ENCODE results near the gene MYO5A. TPM values are rescaled to one million over a fixed set of nuclear protein-coding genes. Genes with fewer than 3 reads are reported as not detected.

MYO5A gene
- polyA plus RNA-seq, 1 of the 3 experiments (the other 2 are of a cell fraction), result 11.0 TPM

DNA sequence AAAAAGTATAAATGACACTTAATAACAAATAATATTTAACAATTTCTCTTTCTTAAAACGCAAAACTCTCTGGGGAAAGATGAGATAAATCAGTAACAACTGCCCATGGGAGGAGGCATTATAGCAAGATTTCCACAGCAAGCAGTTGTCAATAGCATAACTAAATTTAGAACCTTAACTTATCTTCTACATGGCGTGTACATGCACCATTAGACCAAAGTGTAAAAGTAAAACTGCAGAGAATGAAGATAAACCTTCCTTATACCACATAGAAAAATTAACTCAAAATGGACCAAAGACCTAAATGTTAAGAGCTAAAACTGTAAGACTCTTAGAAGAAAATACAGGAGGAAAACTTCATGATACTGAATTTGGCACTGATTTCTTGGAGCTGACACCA is 39.9 kb downstream of the MYO5A start:
- Histone ChIP-seq H3K4me2 (no peak overlapping the region), H3K4me3 (ENCODE audit: low read depth in 2 of 2, low read length in 1 of 2) (no peak overlapping the region), H2AFZ (ENCODE audit: low read depth) (no peak overlapping the region), H3K27ac (ENCODE audit: low read depth in 2 of 2, low read length in 1 of 2) (no peak overlapping the region), H4K20me1 (ENCODE audit: insufficient read depth) (no peaks in the 10 kb centered on the region), H3K9me3 (no peaks in the 10 kb centered on the region), H3F3A (replicated peaks; ENCODE audit: insufficient read depth) (peaks cover 4% of the 10 kb centered on the region), H3K4me1 (ENCODE audit: control insufficient read depth in 1 of 2, insufficient read depth in 2 of 2, low read depth in 1 of 2, low read length in 1 of 2) (peaks cover 3 to 9% of the 10 kb centered on the region in 2 experiments; a peak in 3 of 4 replicates), H3K79me2 (ENCODE audit: insufficient read depth) (peaks cover 65% of the 10 kb centered on the region), H3K36me3 (replicated peaks in 1 of 2; ENCODE audit: control insufficient read depth in 1 of 2, insufficient read depth in 2 of 2, low read length in 1 of 2) (no peaks in the 10 kb centered on the region), H3K27me3 (ENCODE audit: insufficient read depth) (no peaks in the 10 kb centered on the region), H3K9me2 (no peaks in the 10 kb centered on the region), H3K9ac (no peak overlapping the region)
- TF ChIP-seq, protein P1, sequence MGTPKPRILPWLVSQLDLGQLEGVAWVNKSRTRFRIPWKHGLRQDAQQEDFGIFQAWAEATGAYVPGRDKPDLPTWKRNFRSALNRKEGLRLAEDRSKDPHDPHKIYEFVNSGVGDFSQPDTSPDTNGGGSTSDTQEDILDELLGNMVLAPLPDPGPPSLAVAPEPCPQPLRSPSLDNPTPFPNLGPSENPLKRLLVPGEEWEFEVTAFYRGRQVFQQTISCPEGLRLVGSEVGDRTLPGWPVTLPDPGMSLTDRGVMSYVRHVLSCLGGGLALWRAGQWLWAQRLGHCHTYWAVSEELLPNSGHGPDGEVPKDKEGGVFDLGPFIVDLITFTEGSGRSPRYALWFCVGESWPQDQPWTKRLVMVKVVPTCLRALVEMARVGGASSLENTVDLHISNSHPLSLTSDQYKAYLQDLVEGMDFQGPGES (IDR thresholded peaks at IDR 0.05; ENCODE audit: low read depth, low read length), result no peak
- TF ChIP-seq GABPA (IDR thresholded peaks at IDR 0.05; ENCODE audit: low read depth), result no peak
- TF ChIP-seq YY1 (IDR thresholded peaks at IDR 0.05; ENCODE audit: low read depth), result no peak
- no peak for TF ChIP-seq RFX5 (IDR thresholded peaks at IDR 0.05; ENCODE audit: low read length)
- TF ChIP-seq FOXJ3 (CRISPR knock-in tag; IDR thresholded peaks at IDR 0.05), result no peak
- no peak for TF ChIP-seq RCOR1 (IDR thresholded peaks at IDR 0.05; ENCODE audit: low read length)
- POLR2A ChIA-PET, result no interaction called here
- DNase-seq, result no peak
- 94% methylated on average over 2 of the region's 2 CpGs for WGBS (ENCODE audit: low lambda C conversion rate)
- CTCF ChIA-PET, result interaction anchor here (0.9 kb wide), 1 partner anchor 8 kb away, joined by 4 read pairs; no protein-coding TSS in a partner anchor

DNA sequence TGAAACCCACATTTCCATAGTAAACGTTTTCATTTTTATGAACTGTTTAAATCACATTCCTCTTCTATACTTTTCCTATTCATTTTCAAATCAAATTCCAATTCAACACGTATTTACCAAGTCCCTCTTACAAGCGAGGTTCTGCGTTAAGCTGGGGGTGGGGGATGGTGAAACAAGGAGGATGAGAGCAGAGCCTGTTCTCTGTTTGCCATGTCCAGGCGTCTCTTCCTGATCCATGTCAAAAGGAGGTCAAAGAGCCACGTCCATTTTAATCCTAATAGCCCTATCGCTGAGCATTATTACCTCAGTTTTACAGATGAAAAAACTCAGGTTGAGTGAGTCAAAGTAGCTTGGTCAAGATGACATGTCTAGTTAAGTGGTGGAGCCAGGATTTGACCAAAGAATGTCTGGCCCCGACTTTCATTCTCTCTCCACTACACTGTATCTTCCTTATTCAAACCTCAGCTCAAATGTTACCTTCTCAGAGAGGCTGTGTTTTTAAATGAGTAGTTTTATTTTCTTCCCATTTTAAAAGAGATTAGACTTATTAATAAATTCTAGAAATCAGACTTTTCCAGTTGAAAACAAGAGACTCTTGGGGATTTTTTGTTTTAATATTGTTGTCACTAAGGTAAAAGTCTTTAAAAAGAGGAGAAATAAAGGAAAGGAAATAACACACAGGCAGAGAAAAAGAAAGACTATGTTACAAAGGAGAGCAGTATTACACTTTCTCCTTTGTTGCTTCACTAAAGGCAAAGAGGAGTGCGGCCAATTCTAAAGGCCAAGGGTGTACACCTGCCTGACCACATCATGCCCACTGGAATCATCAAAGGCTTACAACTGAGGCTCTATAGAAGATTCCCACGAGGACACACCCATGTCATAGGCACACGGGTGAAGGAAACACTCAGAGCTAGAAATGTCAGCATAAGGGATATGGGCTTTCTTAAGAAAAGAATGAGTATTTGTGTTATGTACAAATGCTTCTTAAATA is 42.4 kb downstream of the MYO5A start:
- CTCF ChIA-PET, result no interaction called here
- 75% methylated on average over 11 of the region's 11 CpGs for WGBS (ENCODE audit: low lambda C conversion rate)
- peaks cover 3 to 23% of the 10 kb centered on the region in 2 experiments for H3K4me1 ChIP-seq (ENCODE audit: control insufficient read depth in 1 of 2, insufficient read depth in 2 of 2, low read depth in 1 of 2, low read length in 1 of 2)
- H3K9me3 ChIP-seq, result no peaks in the 10 kb centered on the region
- H3K27me3 ChIP-seq (ENCODE audit: insufficient read depth), result no peaks in the 10 kb centered on the region
- peaks cover 19% of the 10 kb centered on the region for H3F3A ChIP-seq (replicated peaks; ENCODE audit: insufficient read depth)
- H3K27ac ChIP-seq (ENCODE audit: low read depth in 2 of 2, low read length in 1 of 2), result no peak overlapping the region
- no peak overlapping the region for H3K9ac ChIP-seq
- no peak for DNase-seq
- H4K20me1 ChIP-seq (ENCODE audit: insufficient read depth), result no peaks in the 10 kb centered on the region
- H2AFZ ChIP-seq (ENCODE audit: low read depth), result no peak overlapping the region
- H3K79me2 ChIP-seq (ENCODE audit: insufficient read depth), result peaks cover 57% of the 10 kb centered on the region
- no peak overlapping the region for H3K4me2 ChIP-seq
- H3K36me3 ChIP-seq (replicated peaks in 1 of 2; ENCODE audit: control insufficient read depth in 1 of 2, insufficient read depth in 2 of 2, low read length in 1 of 2), result no peaks in the 10 kb centered on the region
- H3K4me3 ChIP-seq (ENCODE audit: low read depth in 2 of 2, low read length in 1 of 2), result no peak overlapping the region
- TF ChIP-seq SMC3 (IDR thresholded peaks at IDR 0.05; ENCODE audit: low read depth, low read length), result no peak
- TF ChIP-seq GATA2 (CRISPR knock-in tag; IDR thresholded peaks at IDR 0.05), result no peak
- TF ChIP-seq, protein P2, sequence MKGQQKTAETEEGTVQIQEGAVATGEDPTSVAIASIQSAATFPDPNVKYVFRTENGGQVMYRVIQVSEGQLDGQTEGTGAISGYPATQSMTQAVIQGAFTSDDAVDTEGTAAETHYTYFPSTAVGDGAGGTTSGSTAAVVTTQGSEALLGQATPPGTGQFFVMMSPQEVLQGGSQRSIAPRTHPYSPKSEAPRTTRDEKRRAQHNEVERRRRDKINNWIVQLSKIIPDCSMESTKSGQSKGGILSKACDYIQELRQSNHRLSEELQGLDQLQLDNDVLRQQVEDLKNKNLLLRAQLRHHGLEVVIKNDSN (IDR thresholded peaks at IDR 0.05; ENCODE audit: borderline replicate concordance, low read depth), result no peak
- TF ChIP-seq, protein P1 (IDR thresholded peaks at IDR 0.05; ENCODE audit: low read depth, low read length), result no peak
- no peak for TF ChIP-seq RXRA (IDR thresholded peaks at IDR 0.05; ENCODE audit: borderline replicate concordance, low read depth)
- TF ChIP-seq TEAD4 (IDR thresholded peaks at IDR 0.05; ENCODE audit: borderline replicate concordance, insufficient read depth), result no peak
- no peak for TF ChIP-seq NRF1 (IDR thresholded peaks at IDR 0.05; ENCODE audit: low read depth, low read length)
- no peak for TF ChIP-seq SIN3A (IDR thresholded peaks at IDR 0.05; ENCODE audit: borderline replicate concordance, low read depth, low read length)
- TF ChIP-seq RFX5 (IDR thresholded peaks at IDR 0.05; ENCODE audit: low read length), result no peak
- POLR2A ChIA-PET, result no interaction called here
- no peaks in the 10 kb centered on the region for H3K9me2 ChIP-seq

Data from SK-N-SH (cell line).